Renal cortical epithelial cell (primary cell): Measurements from ENCODE around the gene PPM1K. TPM values are rescaled to one million over a fixed set of nuclear protein-coding genes. Genes with fewer than 3 reads are reported as not detected.

Experiments
- DNase-seq: peaks from one replicate; pipeline ENCODE4 v3.0.0-alpha.2; 2011; ENCODE audit warnings: low read depth
- total RNA-seq: library from RNA; depleted of rRNA; stranded (reverse); fragments of >200 nt; gene quantifications from 2 replicates; pipeline ENCODE4 v1.2.3, GENCODE V29; 2014

PPM1K gene
- total RNA-seq, 1 donor from 2014 or later: 12.4 TPM

- no peak for DNase-seq
Measured at GRCh38 chr4:88217169-88217568, 67.2 kb downstream of the PPM1K start.

DNA sequence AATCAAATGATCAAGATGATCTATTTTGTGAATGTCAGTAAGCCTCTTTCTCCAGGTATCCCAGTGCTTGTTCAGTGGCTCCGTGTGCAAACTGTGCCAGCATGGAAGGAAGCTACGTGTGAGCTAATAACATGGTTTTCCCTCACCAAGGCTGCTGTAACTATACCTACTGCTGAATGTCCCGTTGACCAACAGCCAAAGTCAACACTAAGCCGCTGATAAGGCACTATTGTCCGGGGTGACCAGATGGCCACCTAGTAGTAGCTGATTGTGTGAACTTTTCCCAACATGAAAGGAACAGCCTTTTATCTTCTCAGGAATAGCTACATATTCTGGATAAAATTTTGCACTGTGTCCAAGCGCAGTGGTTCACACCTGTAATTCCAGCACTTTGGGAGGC, 68.0 kb downstream of the PPM1K start:
- no peak for DNase-seq

DNA sequence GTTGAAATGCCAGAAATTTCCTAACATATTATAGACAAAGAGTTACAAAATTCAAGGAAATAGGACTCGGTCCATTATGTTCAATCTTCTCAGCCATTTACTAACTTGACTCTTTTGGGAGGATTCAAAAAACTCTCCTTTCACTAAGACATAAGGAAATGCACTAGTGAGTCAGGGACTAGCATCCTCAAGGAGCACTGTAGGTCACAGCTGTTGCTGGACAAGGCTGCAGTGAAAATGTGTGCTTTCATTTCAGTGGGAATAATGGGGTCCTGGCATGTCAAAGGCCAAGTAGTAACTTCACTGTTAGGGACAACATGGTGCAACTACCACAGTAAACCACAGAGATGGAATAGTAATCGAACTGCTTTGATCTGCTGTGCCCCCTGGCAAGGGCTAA, 69.0 kb downstream of the PPM1K start:
- no peak for DNase-seq

GRCh38 chr4:88212253-88212561, 72.2 kb downstream of the PPM1K start:
- DNase-seq: no peak

GRCh38 chr4:88211473-88212252, 72.7 kb downstream of the PPM1K start:
- peak; percentile 36 for DNase-seq

DNA sequence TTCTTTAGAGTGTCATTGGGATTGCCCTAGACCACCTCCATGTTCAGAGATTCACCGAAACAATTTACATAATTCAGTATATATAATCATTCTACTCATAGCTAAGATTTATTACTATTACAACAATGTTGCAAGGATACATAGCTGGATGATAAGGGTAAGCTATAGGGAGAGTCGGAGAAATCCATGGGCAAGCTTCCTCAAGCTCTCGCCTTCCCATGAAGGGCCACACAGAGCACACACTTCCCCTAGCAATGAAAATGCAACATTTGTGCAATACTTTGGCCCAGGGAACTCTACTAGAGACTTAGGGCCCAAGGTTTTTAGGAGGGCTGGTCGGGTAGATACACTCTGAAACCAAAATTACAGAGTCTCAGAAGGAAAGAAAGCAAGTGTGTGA, 76.2 kb downstream of the PPM1K start:
- no peak for DNase-seq

Other genes starting within 250 kb of the PPM1K start
- 0.55 and 3.1 TPM in 2 replicates for gene ABCG2, start 125.9 kb downstream of the PPM1K start, total RNA-seq
- gene HERC6, start 94.3 kb upstream of the PPM1K start, total RNA-seq: 25.6 and 27.4 TPM in 2 replicates
- gene HERC5, start 172.6 kb upstream of the PPM1K start, total RNA-seq: 4.9 and 5.7 TPM in 2 replicates
- 23.3 and 44.2 TPM in 2 replicates for gene PYURF, start 239.2 kb upstream of the PPM1K start, total RNA-seq